ENCODE results near the gene EHMT1.

EHMT1 gene

GRCh38 chr9:137700911-137701310 is 82.1 kb downstream of the EHMT1 start:
- no peaks in the 10 kb centered on the region for H3K27me3 ChIP-seq (ENCODE audit: control insufficient read depth in 1 of 2, insufficient read depth in 2 of 2, low read length in 2 of 2)
- H3K9ac ChIP-seq (ENCODE audit: low read depth in 1 of 2, low read length in 2 of 2) = no peak overlapping the region
- H3K9me3 ChIP-seq (ENCODE audit: control insufficient read depth in 1 of 2, low read length in 2 of 2) = peaks cover 12 to 16% of the 10 kb centered on the region in 2 donors
- no peak overlapping the region for H3K27ac ChIP-seq (ENCODE audit: low read depth, low read length)
- peaks cover 0 to 9% of the 10 kb centered on the region in 2 donors for H3K4me1 ChIP-seq (ENCODE audit: control insufficient read depth in 1 of 2, insufficient read depth in 2 of 2, low read length in 2 of 2)
- peaks cover 0 to 7% of the 10 kb centered on the region in 2 donors for H3K36me3 ChIP-seq (ENCODE audit: control insufficient read depth in 1 of 2, insufficient read depth in 2 of 2, low read length in 2 of 2)
- H3K4me3 ChIP-seq (ENCODE audit: low read depth in 1 of 2, low read length in 2 of 2) = no peak overlapping the region

DNA sequence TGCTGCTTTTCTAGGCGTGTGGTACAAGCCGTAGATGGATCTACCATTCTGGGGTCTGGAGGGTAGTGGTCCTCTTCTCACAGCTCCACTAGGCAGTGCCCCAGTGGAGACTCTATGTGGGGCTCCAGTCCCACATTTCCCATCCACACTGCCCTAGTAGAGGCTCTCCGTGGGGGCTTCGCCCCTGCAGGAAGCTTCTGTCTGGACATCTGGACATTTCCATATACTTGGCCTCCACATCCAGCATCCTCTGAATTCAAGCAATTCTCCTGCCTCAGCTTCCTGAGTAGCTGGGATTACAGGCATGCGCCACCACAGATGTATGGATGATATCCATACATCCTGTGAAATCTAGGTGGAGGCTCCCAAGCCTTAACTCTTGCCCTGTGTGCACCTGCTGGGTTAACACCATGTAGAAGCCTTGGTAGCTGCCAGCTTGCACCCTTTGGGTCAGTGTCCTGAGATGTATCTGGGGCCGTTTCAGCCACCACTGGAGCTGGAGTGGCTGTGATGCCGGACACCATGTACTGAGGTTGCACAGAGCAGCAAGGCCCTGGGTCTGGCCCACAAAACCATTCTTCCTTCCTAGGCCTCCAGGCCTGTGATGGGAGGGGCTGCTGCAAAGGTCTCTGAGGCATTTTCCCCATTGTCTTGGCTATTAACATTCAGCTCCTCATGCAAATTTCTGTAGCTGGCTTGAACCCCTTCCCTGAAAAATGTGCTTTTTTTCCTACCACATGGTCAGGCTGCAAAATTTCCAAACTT is 84.0 kb downstream of the EHMT1 start:
- H3K9me3 ChIP-seq (ENCODE audit: control insufficient read depth in 1 of 2, low read length in 2 of 2) = peaks cover 12 to 16% of the 10 kb centered on the region in 2 donors
- H3K4me1 ChIP-seq (ENCODE audit: control insufficient read depth in 1 of 2, insufficient read depth in 2 of 2, low read length in 2 of 2) = peaks cover 0 to 9% of the 10 kb centered on the region in 2 donors
- no peak overlapping the region for H3K9ac ChIP-seq (ENCODE audit: low read depth in 1 of 2, low read length in 2 of 2)
- H3K36me3 ChIP-seq (ENCODE audit: control insufficient read depth in 1 of 2, insufficient read depth in 2 of 2, low read length in 2 of 2) = peaks cover 0 to 7% of the 10 kb centered on the region in 2 donors
- H3K27ac ChIP-seq (ENCODE audit: low read depth, low read length) = no peak overlapping the region
- H3K4me3 ChIP-seq (ENCODE audit: low read depth in 1 of 2, low read length in 2 of 2) = no peak overlapping the region
- H3K27me3 ChIP-seq (ENCODE audit: control insufficient read depth in 1 of 2, insufficient read depth in 2 of 2, low read length in 2 of 2) = no peaks in the 10 kb centered on the region

GRCh38 chr9:137703842-137704508 is 85.2 kb downstream of the EHMT1 start:
- H3K9ac ChIP-seq (ENCODE audit: low read depth in 1 of 2, low read length in 2 of 2) = no peak overlapping the region
- peaks cover 0 to 9% of the 10 kb centered on the region in 2 donors for H3K4me1 ChIP-seq (ENCODE audit: control insufficient read depth in 1 of 2, insufficient read depth in 2 of 2, low read length in 2 of 2)
- no peak overlapping the region for H3K4me3 ChIP-seq (ENCODE audit: low read depth in 1 of 2, low read length in 2 of 2)
- H3K9me3 ChIP-seq (ENCODE audit: control insufficient read depth in 1 of 2, low read length in 2 of 2) = peaks cover 12 to 16% of the 10 kb centered on the region in 2 donors
- H3K36me3 ChIP-seq (ENCODE audit: control insufficient read depth in 1 of 2, insufficient read depth in 2 of 2, low read length in 2 of 2) = peaks cover 0 to 11% of the 10 kb centered on the region in 2 donors
- H3K27me3 ChIP-seq (ENCODE audit: control insufficient read depth in 1 of 2, insufficient read depth in 2 of 2, low read length in 2 of 2) = no peaks in the 10 kb centered on the region
- no peak overlapping the region for H3K27ac ChIP-seq (ENCODE audit: low read depth, low read length)

DNA sequence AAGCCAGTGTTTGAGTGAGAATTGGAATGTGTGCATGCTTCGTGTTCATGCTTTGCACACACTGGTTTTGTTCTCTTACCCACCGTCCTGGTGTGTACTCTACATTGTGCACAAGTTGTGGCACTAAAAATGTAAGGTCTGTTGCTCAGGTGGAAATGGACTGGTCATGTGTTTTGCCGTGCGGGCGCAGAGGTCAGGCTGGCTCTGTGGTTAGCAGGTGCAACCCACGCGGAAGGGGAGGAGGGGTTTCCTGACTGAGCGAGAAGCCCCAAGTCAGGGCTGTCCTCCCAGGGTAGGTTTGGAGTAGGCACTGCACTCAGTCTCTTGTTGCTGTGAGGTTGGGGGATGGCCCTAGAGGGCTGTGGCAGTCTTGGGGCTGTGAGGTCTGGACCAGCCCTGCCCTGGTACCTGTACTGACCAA is 86.6 kb downstream of the EHMT1 start:
- Histone ChIP-seq H3K36me3 (ENCODE audit: control insufficient read depth in 1 of 2, insufficient read depth in 2 of 2, low read length in 2 of 2) (peaks cover 0 to 16% of the 10 kb centered on the region in 2 donors), H3K27me3 (ENCODE audit: control insufficient read depth in 1 of 2, insufficient read depth in 2 of 2, low read length in 2 of 2) (no peaks in the 10 kb centered on the region), H3K9ac (ENCODE audit: low read depth in 1 of 2, low read length in 2 of 2) (no peak overlapping the region), H3K9me3 (ENCODE audit: control insufficient read depth in 1 of 2, low read length in 2 of 2) (peaks cover 12 to 16% of the 10 kb centered on the region in 2 donors), H3K4me3 (ENCODE audit: low read depth in 1 of 2, low read length in 2 of 2) (no peak overlapping the region), H3K27ac (ENCODE audit: low read depth, low read length) (no peak overlapping the region), H3K4me1 (ENCODE audit: control insufficient read depth in 1 of 2, insufficient read depth in 2 of 2, low read length in 2 of 2) (peaks cover 0 to 9% of the 10 kb centered on the region in 2 donors)

- no peaks in the 10 kb centered on the region for H3K27me3 ChIP-seq (ENCODE audit: control insufficient read depth in 1 of 2, insufficient read depth in 2 of 2, low read length in 2 of 2)
- peaks cover 0 to 16% of the 10 kb centered on the region in 2 donors for H3K36me3 ChIP-seq (ENCODE audit: control insufficient read depth in 1 of 2, insufficient read depth in 2 of 2, low read length in 2 of 2)
- H3K4me1 ChIP-seq (ENCODE audit: control insufficient read depth in 1 of 2, insufficient read depth in 2 of 2, low read length in 2 of 2) = peaks cover 0 to 9% of the 10 kb centered on the region in 2 donors
- H3K27ac ChIP-seq (ENCODE audit: low read depth, low read length) = no peak overlapping the region
- H3K9ac ChIP-seq (ENCODE audit: low read depth in 1 of 2, low read length in 2 of 2) = no peak overlapping the region
- no peak overlapping the region for H3K4me3 ChIP-seq (ENCODE audit: low read depth in 1 of 2, low read length in 2 of 2)
- peaks cover 12 to 16% of the 10 kb centered on the region in 2 donors for H3K9me3 ChIP-seq (ENCODE audit: control insufficient read depth in 1 of 2, low read length in 2 of 2)
These were observed 87.1 kb downstream of the EHMT1 start for GRCh38 chr9:137705906-137706305.

DNA sequence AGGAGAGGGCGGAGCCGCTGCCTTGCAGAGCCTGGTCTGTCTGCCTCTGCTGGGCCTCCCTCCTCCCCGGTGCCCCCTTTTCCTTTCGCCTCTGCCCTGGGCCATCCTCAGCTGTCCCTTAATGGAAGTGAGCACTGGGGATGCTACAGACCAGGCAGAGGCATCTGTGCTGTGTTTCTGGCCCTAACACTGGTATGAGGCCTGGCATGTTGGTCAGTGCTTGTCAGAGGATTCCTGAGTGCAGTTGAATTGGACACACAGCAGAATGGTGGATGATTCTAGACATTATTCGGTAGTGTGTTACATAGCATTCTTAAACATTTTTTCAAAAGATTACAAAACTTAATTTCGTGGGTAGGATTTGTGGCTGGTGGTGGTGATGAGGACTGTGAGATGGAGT is 88.6 kb downstream of the EHMT1 start:
- peaks cover 7 to 29% of the 10 kb centered on the region in 2 donors for H3K36me3 ChIP-seq (ENCODE audit: control insufficient read depth in 1 of 2, insufficient read depth in 2 of 2, low read length in 2 of 2)
- no peak overlapping the region for H3K4me3 ChIP-seq (ENCODE audit: low read depth in 1 of 2, low read length in 2 of 2)
- no peak overlapping the region for H3K9ac ChIP-seq (ENCODE audit: low read depth in 1 of 2, low read length in 2 of 2)
- no peak overlapping the region for H3K27ac ChIP-seq (ENCODE audit: low read depth, low read length)
- peaks cover 0 to 9% of the 10 kb centered on the region in 2 donors for H3K4me1 ChIP-seq (ENCODE audit: control insufficient read depth in 1 of 2, insufficient read depth in 2 of 2, low read length in 2 of 2)
- H3K9me3 ChIP-seq (ENCODE audit: control insufficient read depth in 1 of 2, low read length in 2 of 2) = peaks cover 10 to 14% of the 10 kb centered on the region in 2 donors
- H3K27me3 ChIP-seq (ENCODE audit: control insufficient read depth in 1 of 2, insufficient read depth in 2 of 2, low read length in 2 of 2) = no peaks in the 10 kb centered on the region

DNA sequence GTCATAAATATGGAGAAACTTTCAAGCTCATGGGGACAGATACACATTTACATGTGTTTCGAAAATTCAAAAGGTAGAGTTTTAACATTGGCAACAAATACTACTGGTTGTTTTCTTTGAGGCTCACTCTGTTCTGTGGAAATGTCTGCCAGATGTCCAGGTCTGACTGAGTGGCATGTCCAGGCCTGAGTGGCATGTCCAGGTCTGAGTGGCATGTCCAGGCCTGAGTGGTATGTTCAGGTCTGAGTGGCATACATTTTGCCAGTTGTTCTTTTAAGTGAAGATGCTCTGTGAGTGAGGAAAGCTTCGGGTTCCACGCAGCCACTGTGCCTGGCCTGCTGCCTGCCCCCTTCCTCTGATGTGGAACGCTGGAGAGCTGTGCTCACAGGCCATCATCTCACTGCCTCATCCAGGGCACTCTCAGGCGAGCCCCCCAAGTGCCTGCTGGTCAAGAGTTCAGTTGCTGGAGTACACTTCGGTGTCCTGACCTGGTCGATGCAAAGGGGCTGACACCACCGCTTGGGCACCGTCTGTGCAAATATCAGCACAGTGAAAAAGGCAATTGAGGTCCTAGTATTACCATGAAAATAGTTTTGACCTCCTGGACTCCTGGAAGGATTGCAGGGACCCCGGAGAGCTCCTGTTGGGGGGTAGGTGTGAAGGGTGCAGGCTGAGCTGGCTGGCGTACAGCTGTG is 89.9 kb downstream of the EHMT1 start:
- Histone ChIP-seq H3K4me1 (ENCODE audit: control insufficient read depth in 1 of 2, insufficient read depth in 2 of 2, low read length in 2 of 2) (peaks cover 0 to 9% of the 10 kb centered on the region in 2 donors), H3K27me3 (ENCODE audit: control insufficient read depth in 1 of 2, insufficient read depth in 2 of 2, low read length in 2 of 2) (no peaks in the 10 kb centered on the region), H3K4me3 (ENCODE audit: low read depth in 1 of 2, low read length in 2 of 2) (no peak overlapping the region), H3K9me3 (ENCODE audit: control insufficient read depth in 1 of 2, low read length in 2 of 2) (peaks cover 0 to 1% of the 10 kb centered on the region in 2 donors), H3K36me3 (ENCODE audit: control insufficient read depth in 1 of 2, insufficient read depth in 2 of 2, low read length in 2 of 2) (peaks cover 7 to 24% of the 10 kb centered on the region in 2 donors), H3K9ac (ENCODE audit: low read depth in 1 of 2, low read length in 2 of 2) (no peak overlapping the region), H3K27ac (ENCODE audit: low read depth, low read length) (no peak overlapping the region)

DNA sequence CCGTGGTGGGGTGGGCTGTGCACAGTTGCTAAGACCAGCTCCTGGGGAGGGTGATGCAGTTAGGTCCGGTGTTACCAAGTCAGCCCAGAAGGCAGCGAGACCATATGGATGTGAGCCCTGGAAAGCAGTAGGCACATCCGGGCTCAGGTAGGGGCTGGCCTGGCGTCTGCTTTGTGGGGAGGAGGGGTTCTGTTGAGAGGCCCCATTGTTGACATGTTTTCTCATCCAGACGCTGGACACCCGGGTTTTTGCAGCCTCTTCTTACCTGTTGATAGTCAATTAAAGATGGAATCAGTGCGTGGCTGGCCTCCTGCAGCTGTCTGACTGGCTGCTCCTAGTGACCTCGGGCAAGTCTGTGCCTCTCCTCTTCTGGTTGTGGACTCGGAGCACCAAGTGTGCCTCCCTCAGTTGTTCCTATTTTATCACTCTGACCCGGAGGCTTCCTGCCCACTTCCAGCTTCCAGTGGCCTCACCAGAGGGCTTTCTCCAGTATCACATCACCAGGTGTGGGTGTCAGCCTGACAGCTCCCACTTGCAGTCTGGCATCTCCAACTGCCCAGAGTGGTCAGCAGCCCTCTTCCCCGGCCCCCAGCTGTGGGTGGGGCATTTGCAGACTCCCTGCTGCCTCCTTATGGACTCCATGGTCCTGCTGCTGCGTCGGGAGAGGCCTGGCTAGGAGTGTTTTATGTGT is 90.8 kb downstream of the EHMT1 start:
- Histone ChIP-seq H3K9me3 (ENCODE audit: control insufficient read depth in 1 of 2, low read length in 2 of 2) (peaks cover 0 to 4% of the 10 kb centered on the region in 2 donors), H3K36me3 (ENCODE audit: control insufficient read depth in 1 of 2, insufficient read depth in 2 of 2, low read length in 2 of 2) (peaks cover 7 to 24% of the 10 kb centered on the region in 2 donors), H3K27me3 (ENCODE audit: control insufficient read depth in 1 of 2, insufficient read depth in 2 of 2, low read length in 2 of 2) (no peaks in the 10 kb centered on the region), H3K9ac (ENCODE audit: low read depth in 1 of 2, low read length in 2 of 2) (no peak overlapping the region), H3K4me1 (ENCODE audit: control insufficient read depth in 1 of 2, insufficient read depth in 2 of 2, low read length in 2 of 2) (peaks cover 0 to 9% of the 10 kb centered on the region in 2 donors), H3K4me3 (ENCODE audit: low read depth in 1 of 2, low read length in 2 of 2) (no peak overlapping the region), H3K27ac (ENCODE audit: low read depth, low read length) (no peak overlapping the region)

GRCh38 chr9:137710704-137711103 is 91.9 kb downstream of the EHMT1 start:
- Histone ChIP-seq H3K4me1 (ENCODE audit: control insufficient read depth in 1 of 2, insufficient read depth in 2 of 2, low read length in 2 of 2) (peaks cover 0 to 1% of the 10 kb centered on the region in 2 donors), H3K9me3 (ENCODE audit: control insufficient read depth in 1 of 2, low read length in 2 of 2) (peaks cover 4 to 6% of the 10 kb centered on the region in 2 donors), H3K4me3 (ENCODE audit: low read depth in 1 of 2, low read length in 2 of 2) (no peak overlapping the region), H3K27ac (ENCODE audit: low read depth, low read length) (no peak overlapping the region), H3K9ac (ENCODE audit: low read depth in 1 of 2, low read length in 2 of 2) (no peak overlapping the region), H3K27me3 (ENCODE audit: control insufficient read depth in 1 of 2, insufficient read depth in 2 of 2, low read length in 2 of 2) (no peaks in the 10 kb centered on the region), H3K36me3 (ENCODE audit: control insufficient read depth in 1 of 2, insufficient read depth in 2 of 2, low read length in 2 of 2) (peaks cover 16 to 29% of the 10 kb centered on the region in 2 donors)

Data from duodenal mucosa (tissue), 2 donors.